GM18951 (cell line): ENCODE data around the gene UAP1L1.
A peak's percentile ranks its signal among the peaks of the same experiment; 100 is the strongest.

Source experiments
- POLR2A ChIP-seq: IDR thresholded peaks from 4 replicates; pipeline ENCODE4 v1.6.1; 2011; ENCODE audit warnings: mild to moderate bottlenecking; ENCODE audit not compliant: insufficient read length, insufficient read depth; ENCODE audit errors: extremely low read depth
- in situ Hi-C: fragments of 300-500 bp; cut with MboI; formaldehyde crosslinking; loops from one replicate; pipeline ENCODE4 v1.12.0; 2022; ENCODE audit warnings: low sequenced_read_pairs, mixed read lengths, inconsistent platforms; ENCODE audit not compliant: unreplicated experiment

Gene UAP1L1

GRCh38 chr9:137068539-137069507, 8.5 kb upstream of the UAP1L1 start:
- TF ChIP-seq POLR2A = no peak
- in situ Hi-C loops = no loop called here

DNA sequence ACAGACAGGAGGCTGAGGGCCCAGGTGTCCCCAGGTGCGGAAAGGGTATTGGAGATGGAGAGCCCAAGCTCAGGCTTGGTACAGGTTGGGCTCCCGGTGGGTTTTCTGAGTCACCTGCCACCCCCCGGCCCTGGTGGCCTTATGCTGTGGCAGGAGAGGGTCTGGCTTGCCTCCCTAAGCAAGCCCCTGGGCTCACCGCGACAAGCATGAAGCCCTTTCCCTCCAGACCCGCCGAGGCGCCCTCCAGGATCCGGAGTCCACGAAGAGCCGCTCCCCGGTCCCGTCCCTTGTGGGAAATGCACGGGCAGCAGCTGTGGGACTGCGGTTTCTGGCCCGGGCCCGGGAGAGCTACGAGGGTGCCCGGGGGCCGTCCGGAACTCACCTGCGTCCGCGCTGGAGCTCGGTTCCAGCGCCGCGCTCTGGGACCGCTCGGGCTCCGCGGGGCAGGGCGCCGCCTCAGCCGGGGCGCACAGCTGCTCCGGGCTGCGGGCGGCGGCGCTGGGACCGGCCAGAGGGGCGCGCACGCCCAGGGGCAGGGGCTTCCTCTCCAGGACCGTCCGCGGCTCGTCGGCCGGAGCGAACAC, 7.7 kb upstream of the UAP1L1 start:
- no peak for TF ChIP-seq POLR2A
- in situ Hi-C loops = no loop called here

DNA sequence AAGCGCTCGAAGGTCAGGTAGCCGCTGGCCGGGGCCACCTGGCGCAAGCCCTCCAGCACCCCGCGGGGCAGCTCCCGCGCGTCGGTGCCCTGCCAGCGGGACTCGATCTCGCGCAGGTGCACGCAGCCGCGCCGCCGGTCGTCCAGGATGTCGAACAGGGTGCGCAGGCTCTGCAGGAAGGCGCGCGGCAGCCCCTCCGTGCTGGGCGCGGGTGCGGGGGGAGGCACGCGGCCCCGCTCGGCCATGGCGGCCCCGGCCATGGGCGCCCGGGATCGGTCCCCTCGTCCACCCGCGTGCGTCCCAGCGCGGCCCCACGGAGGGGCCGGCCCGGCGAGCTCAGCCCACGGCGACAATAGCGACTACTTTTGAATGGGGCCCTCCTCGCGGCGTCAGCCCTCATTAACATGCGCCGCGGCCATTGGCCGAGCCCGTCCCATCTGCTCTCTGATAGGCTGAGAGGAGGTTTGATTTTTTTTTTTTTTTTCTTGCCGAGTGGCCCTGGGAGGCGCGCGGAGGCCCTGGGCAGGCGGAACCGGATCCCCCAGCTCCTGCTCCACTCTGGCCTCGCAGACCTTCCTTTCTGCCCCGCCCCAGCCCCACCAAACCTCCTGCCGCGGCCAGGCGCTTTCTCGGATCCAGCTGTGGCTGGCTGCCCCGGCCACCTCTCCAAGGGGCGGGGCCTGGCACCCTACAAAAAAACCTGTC, 7.0 kb upstream of the UAP1L1 start, which contains the start of gene SAPCD2:
Gene SAPCD2, minus strand, starts transcription at position 357 of the 705 bp plus-strand sequence. Its CDS starts 97 bp downstream, at position 260.
- in situ Hi-C loops = no loop called here
- peak; percentile 85 for TF ChIP-seq POLR2A

GRCh38 chr9:137070906-137071275, 6.4 kb upstream of the UAP1L1 start:
- no peak for TF ChIP-seq POLR2A
- in situ Hi-C loops = no loop called here

DNA sequence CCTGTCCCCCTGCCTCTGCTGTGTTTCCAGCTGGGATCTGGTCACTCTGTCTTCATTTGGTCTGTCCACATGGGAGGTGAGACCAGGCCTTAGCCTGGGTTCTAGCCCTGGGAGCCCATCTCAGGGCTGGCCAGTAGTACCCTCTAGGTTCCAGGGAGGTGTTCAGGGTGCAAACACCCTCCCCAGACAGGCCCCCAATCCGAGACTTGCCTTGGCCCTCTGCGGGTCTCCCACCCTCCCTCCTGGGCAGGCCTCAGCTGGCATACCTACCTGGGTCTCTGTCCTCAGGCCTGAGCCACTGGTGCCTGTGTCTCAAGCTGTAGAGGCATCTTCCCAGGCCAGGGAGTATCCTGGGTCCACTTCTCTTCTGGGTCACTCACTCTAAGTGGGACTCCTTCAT, 6.0 kb upstream of the UAP1L1 start:
- in situ Hi-C loops = no loop called here
- TF ChIP-seq POLR2A = no peak

- in situ Hi-C loops = no loop called here
- TF ChIP-seq POLR2A = no peak
Observed at GRCh38 chr9:137073992-137074399, 3.3 kb upstream of the UAP1L1 start.

- no peak for TF ChIP-seq POLR2A
- in situ Hi-C loops = no loop called here
Observed at GRCh38 chr9:137074657-137075274, 2.6 kb upstream of the UAP1L1 start.

- in situ Hi-C loops = no loop called here
- TF ChIP-seq POLR2A = no peak
Observed at GRCh38 chr9:137075275-137075775, 2.0 kb upstream of the UAP1L1 start.

DNA sequence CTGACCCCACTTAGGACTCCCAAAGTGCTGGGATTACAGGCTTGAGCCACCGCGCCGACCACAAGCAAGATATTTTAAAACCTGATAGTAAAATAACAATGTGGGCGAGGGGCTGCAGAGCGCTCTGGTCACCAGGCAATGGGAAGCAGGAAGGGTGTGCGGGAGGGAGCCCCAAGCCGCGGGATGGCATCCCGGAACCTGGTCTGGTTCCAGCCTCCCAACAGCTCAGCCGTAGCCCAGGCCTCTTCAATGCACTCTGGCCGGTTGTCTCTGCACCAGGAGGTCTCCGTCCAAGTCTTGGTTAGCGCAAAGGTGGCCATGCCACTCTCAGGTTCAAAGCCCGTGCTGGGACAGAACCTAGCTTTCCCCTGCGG, 694 bp upstream of the UAP1L1 start:
- in situ Hi-C loops = no loop called here
- TF ChIP-seq POLR2A = no peak

GRCh38 chr9:137077758-137078693, 709 bp downstream of the UAP1L1 start:
- no peak for TF ChIP-seq POLR2A
- in situ Hi-C loops = no loop called here

DNA sequence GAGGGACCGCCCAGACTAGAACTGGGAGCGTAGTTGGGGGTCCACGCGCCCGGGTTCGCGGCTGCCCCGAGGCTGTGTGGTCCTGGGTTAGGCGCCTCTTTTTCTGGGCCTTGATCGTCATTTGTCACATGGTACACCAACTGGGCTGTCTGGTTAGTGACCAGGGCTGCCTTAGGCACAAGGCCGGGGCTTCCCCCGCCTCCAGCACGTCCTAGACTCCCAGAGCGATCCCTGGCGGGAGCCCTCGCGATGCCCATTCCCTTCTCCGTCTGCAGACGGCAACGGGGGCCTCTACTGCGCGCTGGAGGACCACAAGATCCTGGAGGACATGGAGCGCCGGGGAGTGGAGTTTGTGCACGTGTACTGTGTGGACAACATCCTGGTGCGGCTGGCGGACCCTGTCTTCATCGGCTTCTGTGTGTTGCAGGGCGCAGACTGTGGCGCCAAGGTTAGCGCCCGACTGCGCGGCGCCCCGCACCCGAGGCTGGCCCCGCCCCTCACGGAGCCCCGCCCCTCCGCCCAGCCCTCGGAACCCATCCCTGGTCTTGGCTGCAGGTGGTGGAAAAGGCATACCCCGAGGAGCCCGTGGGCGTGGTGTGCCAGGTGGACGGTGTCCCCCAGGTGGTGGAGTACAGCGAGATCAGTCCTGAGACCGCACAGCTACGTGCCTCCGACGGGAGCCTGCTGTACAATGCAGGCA, 1.5 kb downstream of the UAP1L1 start:
- in situ Hi-C loops = no loop called here

More for the DNA sequence above, 1.5 kb downstream of the UAP1L1 start:
- no peak for TF ChIP-seq POLR2A
